ENCODE measurements around the gene BACH1. TPM values are rescaled to one million over a fixed set of nuclear protein-coding genes. Genes with fewer than 3 reads are reported as not detected.

Gene BACH1
- total RNA-seq, 1 donor from 2014 or later = 76.3 TPM

GRCh38 chr21:29315131-29315749 lies 16.5 kb downstream of the BACH1 start:
- DNase-seq = no peak

GRCh38 chr21:29316029-29316742 lies 17.5 kb downstream of the BACH1 start:
- no peak for DNase-seq

- DNase-seq = no peak
Measured at GRCh38 chr21:29316806-29317205, 18.1 kb downstream of the BACH1 start.

- no peak for DNase-seq
Measured at GRCh38 chr21:29318354-29318753, 19.6 kb downstream of the BACH1 start.

- no peak for DNase-seq
Measured at GRCh38 chr21:29320031-29320430, 21.3 kb downstream of the BACH1 start.

GRCh38 chr21:29321217-29321616 lies 22.5 kb downstream of the BACH1 start:
- DNase-seq = no peak

- DNase-seq = no peak
Measured at GRCh38 chr21:29321932-29322928, 23.5 kb downstream of the BACH1 start.

GRCh38 chr21:29323189-29323588 lies 24.5 kb downstream of the BACH1 start:
- DNase-seq = no peak

- DNase-seq = no peak
Measured at GRCh38 chr21:29326914-29327554, 28.3 kb downstream of the BACH1 start.

- DNase-seq = no peak
Measured at GRCh38 chr21:29329406-29329805, 30.7 kb downstream of the BACH1 start.

- no peak for DNase-seq
Measured at GRCh38 chr21:29330797-29331196, 32.1 kb downstream of the BACH1 start.

- no peak for DNase-seq
Measured at GRCh38 chr21:29332461-29333362, 34.0 kb downstream of the BACH1 start.

GRCh38 chr21:29333406-29333805 lies 34.7 kb downstream of the BACH1 start:
- DNase-seq = no peak

GRCh38 chr21:29334717-29335428 lies 36.2 kb downstream of the BACH1 start:
- no peak for DNase-seq

GRCh38 chr21:29335720-29336119 lies 37.0 kb downstream of the BACH1 start:
- no peak for DNase-seq

- no peak for DNase-seq
Measured at GRCh38 chr21:29338256-29338655, 39.5 kb downstream of the BACH1 start.

- peak; percentile 19 for DNase-seq
Measured at GRCh38 chr21:29340228-29340627, 41.5 kb downstream of the BACH1 start.

- peak; percentile 10 for DNase-seq
Measured at GRCh38 chr21:29342363-29342957, 43.7 kb downstream of the BACH1 start.

- no peak for DNase-seq
Measured at GRCh38 chr21:29343519-29343918, 44.8 kb downstream of the BACH1 start.

GRCh38 chr21:29346281-29346680 lies 47.6 kb downstream of the BACH1 start:
- DNase-seq = no peak

All from tongue (tissue), 2 donors.